GM21367 (cell line): ENCODE results near the gene HEATR5B.
"Not testable (repeated sequence)": the region's sequence is repeated elsewhere in the genome, so short reads cannot be mapped to it uniquely, and the experiment has no call there.

Source experiments
- ATAC-seq: cut with Tn5 transposase; IDR thresholded peaks from one replicate; pipeline ENCODE4 v1.9.1; 2021; ENCODE audit not compliant: unreplicated experiment

The HEATR5B gene

GRCh38 chr2:36949845-36950244 is 134.3 kb downstream of the HEATR5B start:
- no peak for ATAC-seq

- not testable (repeated sequence) for ATAC-seq
Measured at GRCh38 chr2:36945240-36945639, 138.9 kb downstream of the HEATR5B start.

GRCh38 chr2:36941867-36942266 is 142.3 kb downstream of the HEATR5B start:
- no peak for ATAC-seq

- not testable (repeated sequence) for ATAC-seq
Measured at GRCh38 chr2:36936526-36936925, 147.6 kb downstream of the HEATR5B start.

GRCh38 chr2:36931688-36932087 is 152.5 kb downstream of the HEATR5B start:
- ATAC-seq = not testable (repeated sequence)
